Inflammatory macrophage treated with lipopolysaccharide for 4 hours (primary cell): ENCODE data around the gene FGF21.

Source experiments
- DNase-seq: peaks from one replicate; pipeline ENCODE4 v3.0.0-alpha.2; 2020

Gene FGF21

GRCh38 chr19:48795685-48796070, 40.4 kb downstream of the FGF21 start:
- DNase-seq: no peak

- no peak for DNase-seq
These were observed 41.2 kb downstream of the FGF21 start for GRCh38 chr19:48796298-48797083.

- no peak for DNase-seq
These were observed 41.8 kb downstream of the FGF21 start for GRCh38 chr19:48797103-48797502.

- no peak for DNase-seq
These were observed 43.6 kb downstream of the FGF21 start for GRCh38 chr19:48798937-48799336.

- DNase-seq: no peak
These were observed 44.3 kb downstream of the FGF21 start for GRCh38 chr19:48799358-48800300.

- no peak for DNase-seq
These were observed 47.3 kb downstream of the FGF21 start for GRCh38 chr19:48802623-48803022.

- DNase-seq: no peak
These were observed 49.2 kb downstream of the FGF21 start for GRCh38 chr19:48804496-48804895.

GRCh38 chr19:48805452-48805851, 50.1 kb downstream of the FGF21 start:
- DNase-seq: no peak

GRCh38 chr19:48806518-48806817, 51.1 kb downstream of the FGF21 start:
- DNase-seq: no peak

- peak; percentile 55 for DNase-seq
These were observed 51.7 kb downstream of the FGF21 start for GRCh38 chr19:48806818-48807589.

- no peak for DNase-seq
These were observed 52.4 kb downstream of the FGF21 start for GRCh38 chr19:48807590-48808308.
